ENCODE results near the gene CAMK2A. TPM values are rescaled to one million over a fixed set of nuclear protein-coding genes. Genes with fewer than 3 reads are reported as not detected.

The CAMK2A gene
- total and polyA plus RNA-seq, 2 of the 4 experiments (the other 2 are of a cell fraction) = 0.18 to 0.19 TPM

DNA sequence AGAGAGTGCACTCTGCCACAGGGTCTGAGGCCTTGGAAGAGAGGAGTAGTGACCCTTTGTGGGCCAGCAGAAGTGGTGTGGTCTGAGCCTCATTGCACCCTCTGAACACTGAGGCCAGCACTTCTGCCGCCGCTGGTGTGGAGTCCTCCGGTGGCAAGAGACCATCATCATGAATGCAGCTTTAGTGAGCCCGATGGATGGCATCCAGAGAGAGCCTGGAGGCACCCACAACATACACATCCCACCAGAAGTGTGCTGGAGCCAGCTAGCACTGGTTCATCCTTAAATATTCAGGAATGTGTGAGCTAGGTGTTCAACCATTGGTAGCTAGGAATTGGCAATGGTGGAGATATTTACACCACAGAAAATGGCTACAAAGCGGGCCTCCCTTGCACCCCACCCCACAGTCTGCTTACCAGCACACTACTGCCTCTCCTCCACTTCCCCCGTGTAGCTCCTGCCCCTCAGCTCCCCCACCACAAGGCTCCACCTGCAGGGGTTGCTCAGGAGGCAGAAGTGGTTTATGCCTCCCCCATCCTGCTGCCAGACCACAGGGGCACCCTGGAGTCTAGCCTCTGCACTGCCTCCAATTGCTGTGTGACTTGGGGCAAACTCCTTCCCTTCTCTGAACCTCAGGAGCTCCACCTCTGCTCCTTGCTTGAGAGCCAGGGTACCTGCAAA lies 83.3 kb downstream of the CAMK2A start:
- Histone ChIP-seq H3K4me1 (ENCODE audit: control insufficient read depth, insufficient read depth, low read length) (peaks cover 11% of the 10 kb centered on the region), H3K79me1 (ENCODE audit: low read depth in 1 of 2, low read length in 2 of 2) (no peaks in the 10 kb centered on the region), H2AK5ac (ENCODE audit: low read depth, low read length) (no peak overlapping the region), H4K91ac (ENCODE audit: insufficient read depth, low read depth, low read length) (no peak overlapping the region), H4K8ac (ENCODE audit: low read depth in 2 of 2, low read length in 2 of 2) (no peak overlapping the region), H3K4me2 (ENCODE audit: low read depth, low read length) (no peak overlapping the region), H4K5ac (ENCODE audit: low read depth, low read length) (no peak overlapping the region), H3K27me3 (ENCODE audit: control insufficient read depth, insufficient read depth, low read length) (no peaks in the 10 kb centered on the region; the same call in 1 of the 2 replicates), H3K56ac (ENCODE audit: extremely low read depth, insufficient read depth, low read length) (no peak overlapping the region), H3K4ac (ENCODE audit: low read depth, low read length) (peak overlapping the region; percentile 8; the same call in 1 of the 2 replicates), H3K18ac (ENCODE audit: low read depth, low read length) (no peak overlapping the region), H2AK9ac (replicated peaks; ENCODE audit: low read depth, low read length, poor library complexity) (no peak overlapping the region), H3K27ac (ENCODE audit: insufficient read depth, low read length) (no peak overlapping the region), H3K23ac (ENCODE audit: low read depth, low read length) (no peak overlapping the region), H4K20me1 (ENCODE audit: insufficient read depth, low read length) (no peaks in the 10 kb centered on the region), H3K9me1 (ENCODE audit: insufficient read depth, low read length) (peaks cover 6% of the 10 kb centered on the region; the same call in 1 of the 2 replicates), H3K9me3 (ENCODE audit: control insufficient read depth, insufficient read depth, low read length) (no peaks in the 10 kb centered on the region), H2BK5ac (ENCODE audit: low read depth, low read length, poor library complexity, severe bottlenecking) (no peak overlapping the region), H2BK15ac (ENCODE audit: low read depth, low read length) (no peak overlapping the region), H2AFZ (replicated peaks; ENCODE audit: low read length, poor library complexity) (no peak overlapping the region), H3K9ac (ENCODE audit: low read depth, low read length) (no peak overlapping the region), H2BK20ac (ENCODE audit: low read depth, low read length) (no peak overlapping the region), H3K14ac (replicated peaks; ENCODE audit: low read depth, low read length) (no peak overlapping the region), H2BK120ac (ENCODE audit: low read depth, low read length) (no peak overlapping the region), H3K36me3 (ENCODE audit: control insufficient read depth, insufficient read depth, low read length) (no peaks in the 10 kb centered on the region), H3K4me3 (ENCODE audit: insufficient read depth, low read depth, low read length) (no peak overlapping the region)
- intact Hi-C loops (cut with micrococcal nuclease) (no loop called here), in situ Hi-C loops (cut with MboI; ENCODE audit: low sequenced_read_pairs) (loop anchor here (5.0 to 25.0 kb wide), 2 partner anchors 34 to 569 kb away; no protein-coding TSS in a partner anchor), dilution Hi-C loops (cut with HindIII; ENCODE audit: low sequenced_read_pairs, unreplicated experiment) (no loop called here)
- DNase-seq (no peak), ATAC-seq (ENCODE audit: low read depth) (no peak)
- CTCF ChIA-PET = interaction anchor here (0.5 to 1.5 kb wide), 5 partner anchors 12 to 70 kb away, joined by 3 to 5 read pairs (median 3); no protein-coding TSS in a partner anchor
- POLR2A ChIA-PET (ENCODE audit: unreplicated experiment) = no interaction called here
- no TSS peak for BruUV-seq (replicated peaks)
- TF ChIP-seq CEBPB (IDR thresholded peaks at IDR 0.05; ENCODE audit: low read depth, low read length) (no peak), FOS (IDR thresholded peaks at IDR 0.05; ENCODE audit: low read depth, low read length) (no peak), BHLHE40 (IDR thresholded peaks at IDR 0.05; ENCODE audit: low read depth, low read length) (no peak), POLR2A (IDR thresholded peaks at IDR 0.05; ENCODE audit: low read depth, low read length) (no peak), RFX5 (IDR thresholded peaks at IDR 0.05; ENCODE audit: low read depth, low read length) (no peak), RCOR1 (IDR thresholded peaks at IDR 0.05; ENCODE audit: insufficient replicate concordance, low read length) (no peak), RAD21 (IDR thresholded peaks at IDR 0.05; ENCODE audit: low read length) (no peak)
- no CpG with 5 or more reads among the region's 6 CpGs for WGBS, 2 experiments (ENCODE audit: extremely low coverage in 2 of 2, insufficient read length in 1 of 2)

All from IMR-90 (cell line).